Measurements from ENCODE around the gene YWHAE.
"Not testable (repeated sequence)": the region's sequence is repeated elsewhere in the genome, so short reads cannot be mapped to it uniquely, and the experiment has no call there.

YWHAE gene

GRCh38 chr17:1390432-1391367 lies 9.3 kb downstream of the YWHAE start:
- no peak for DNase-seq (ENCODE audit: low read depth)
- H3K4me3 ChIP-seq (ENCODE audit: low read length): no peak overlapping the region
- no peak for TF ChIP-seq CTCF (conservative IDR thresholded peaks at IDR 0.05; ENCODE audit: low read depth, low read length)

GRCh38 chr17:1387490-1388227 lies 12.4 kb downstream of the YWHAE start:
- peak; percentile 40 for DNase-seq (ENCODE audit: low read depth)
- H3K4me3 ChIP-seq (ENCODE audit: low read length): not testable (repeated sequence)

GRCh38 chr17:1386675-1387190 lies 13.3 kb downstream of the YWHAE start:
- not testable (repeated sequence) for DNase-seq (ENCODE audit: low read depth); H3K4me3 ChIP-seq (ENCODE audit: low read length)

GRCh38 chr17:1386265-1386664 lies 13.8 kb downstream of the YWHAE start:
- DNase-seq (ENCODE audit: low read depth): no peak
- H3K4me3 ChIP-seq (ENCODE audit: low read length): no peak overlapping the region
- no peak for TF ChIP-seq CTCF (conservative IDR thresholded peaks at IDR 0.05; ENCODE audit: low read depth, low read length)

- H3K4me3 ChIP-seq (ENCODE audit: low read length): no peak overlapping the region
- no peak for TF ChIP-seq CTCF (conservative IDR thresholded peaks at IDR 0.05; ENCODE audit: low read depth, low read length)
- no peak for DNase-seq (ENCODE audit: low read depth)
Measured at GRCh38 chr17:1385861-1386260, 14.2 kb downstream of the YWHAE start.

- no peak overlapping the region for H3K4me3 ChIP-seq (ENCODE audit: low read length)
- no peak for DNase-seq (ENCODE audit: low read depth)
- TF ChIP-seq CTCF (conservative IDR thresholded peaks at IDR 0.05; ENCODE audit: low read depth, low read length): no peak
Measured at GRCh38 chr17:1384905-1385435, 15.1 kb downstream of the YWHAE start.

GRCh38 chr17:1379930-1380313 lies 20.1 kb downstream of the YWHAE start:
- TF ChIP-seq CTCF (conservative IDR thresholded peaks at IDR 0.05; ENCODE audit: low read depth, low read length): no peak
- DNase-seq (ENCODE audit: low read depth): no peak
- H3K4me3 ChIP-seq (ENCODE audit: low read length): no peak overlapping the region

All from retinal pigment epithelial cell (primary cell).